ENCODE measurements around the gene TMEM169. TPM values are rescaled to one million over a fixed set of nuclear protein-coding genes. Genes with fewer than 3 reads are reported as not detected.

The TMEM169 gene
- total RNA-seq, 4 donors from 2014 or later, result 0.41 to 6.4 (median 1.9) TPM; not detected in 1

DNA sequence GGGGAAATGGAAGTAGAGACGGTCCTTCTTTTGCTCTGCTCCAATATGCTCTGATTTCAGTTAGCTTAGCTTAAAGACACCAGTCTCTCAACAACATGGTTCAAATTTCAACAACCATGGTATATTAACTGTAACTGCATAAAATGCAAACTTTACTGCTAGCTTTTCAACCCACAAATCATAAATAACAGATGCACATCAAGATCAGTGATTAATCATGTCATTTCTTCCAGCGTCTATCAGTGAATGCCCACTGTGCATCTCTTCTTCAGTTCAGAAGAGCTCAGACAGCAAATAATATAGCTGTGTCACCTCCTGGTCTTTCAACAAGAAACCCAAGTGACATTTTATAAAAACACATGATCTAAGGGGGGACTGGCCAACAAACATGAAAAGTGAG, 12.7 kb upstream of the TMEM169 start:
- intact Hi-C loops (cut with DNase I; ENCODE audit: low total_unique reads) (no loop called here), in situ Hi-C loops (cut with MboI; ENCODE audit: low pct_ligation_motif_present in 1 of 4, low pct_unique_long_range_greater_than_20kb in 1 of 4, low sequenced_read_pairs in 3 of 4) (no loop called here)
- H3K27ac ChIP-seq, result no peak overlapping the region
- no peaks in the 10 kb centered on the region for H3K4me1 ChIP-seq
- H3K36me3 ChIP-seq, result peaks cover 0 to 6% (median 0%) of the 10 kb centered on the region in 4 donors
- H3K27me3 ChIP-seq, result no peaks in the 10 kb centered on the region
- 89% methylated on average over 2 of the region's 2 CpGs for WGBS, 2 donors (ENCODE audit: low coverage in 1 of 2)
- H3K4me3 ChIP-seq, result no peak overlapping the region
- H3K9me3 ChIP-seq, result no peaks in the 10 kb centered on the region
- no peak for DNase-seq
- TF ChIP-seq EP300 (IDR thresholded peaks at IDR 0.05; ENCODE audit: low read depth) (no peak), POLR2AphosphoS5 (IDR thresholded peaks at IDR 0.05) (no peak), POLR2A (IDR thresholded peaks at IDR 0.05) (no peak)
- TF ChIP-seq, protein P1, sequence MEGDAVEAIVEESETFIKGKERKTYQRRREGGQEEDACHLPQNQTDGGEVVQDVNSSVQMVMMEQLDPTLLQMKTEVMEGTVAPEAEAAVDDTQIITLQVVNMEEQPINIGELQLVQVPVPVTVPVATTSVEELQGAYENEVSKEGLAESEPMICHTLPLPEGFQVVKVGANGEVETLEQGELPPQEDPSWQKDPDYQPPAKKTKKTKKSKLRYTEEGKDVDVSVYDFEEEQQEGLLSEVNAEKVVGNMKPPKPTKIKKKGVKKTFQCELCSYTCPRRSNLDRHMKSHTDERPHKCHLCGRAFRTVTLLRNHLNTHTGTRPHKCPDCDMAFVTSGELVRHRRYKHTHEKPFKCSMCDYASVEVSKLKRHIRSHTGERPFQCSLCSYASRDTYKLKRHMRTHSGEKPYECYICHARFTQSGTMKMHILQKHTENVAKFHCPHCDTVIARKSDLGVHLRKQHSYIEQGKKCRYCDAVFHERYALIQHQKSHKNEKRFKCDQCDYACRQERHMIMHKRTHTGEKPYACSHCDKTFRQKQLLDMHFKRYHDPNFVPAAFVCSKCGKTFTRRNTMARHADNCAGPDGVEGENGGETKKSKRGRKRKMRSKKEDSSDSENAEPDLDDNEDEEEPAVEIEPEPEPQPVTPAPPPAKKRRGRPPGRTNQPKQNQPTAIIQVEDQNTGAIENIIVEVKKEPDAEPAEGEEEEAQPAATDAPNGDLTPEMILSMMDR (IDR thresholded peaks at IDR 0.05), result no peak

DNA sequence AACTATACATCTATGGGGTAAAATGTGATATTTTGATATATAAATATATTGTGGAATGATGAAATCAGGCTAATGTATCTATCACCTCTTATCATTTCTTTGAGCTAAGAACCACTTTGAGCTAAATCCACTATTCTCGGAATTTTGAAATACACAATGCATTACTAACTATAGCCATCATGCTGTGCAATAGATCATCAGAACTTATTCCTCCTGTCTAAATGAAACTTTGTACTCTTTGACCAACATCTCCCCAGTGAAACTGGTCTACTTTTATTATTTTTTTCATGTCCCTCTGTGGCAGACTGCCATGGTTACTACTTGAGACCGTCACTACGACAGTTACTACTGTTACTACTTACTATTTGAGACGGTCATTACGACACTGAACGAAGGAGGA, 11.5 kb upstream of the TMEM169 start:
- 86 to 88% methylated on average over 6 of the region's 6 CpGs for WGBS, 2 donors (ENCODE audit: low coverage in 1 of 2)
- intact Hi-C loops (cut with DNase I; ENCODE audit: low total_unique reads), result no loop called here
- no peak overlapping the region for H3K27ac ChIP-seq

DNA sequence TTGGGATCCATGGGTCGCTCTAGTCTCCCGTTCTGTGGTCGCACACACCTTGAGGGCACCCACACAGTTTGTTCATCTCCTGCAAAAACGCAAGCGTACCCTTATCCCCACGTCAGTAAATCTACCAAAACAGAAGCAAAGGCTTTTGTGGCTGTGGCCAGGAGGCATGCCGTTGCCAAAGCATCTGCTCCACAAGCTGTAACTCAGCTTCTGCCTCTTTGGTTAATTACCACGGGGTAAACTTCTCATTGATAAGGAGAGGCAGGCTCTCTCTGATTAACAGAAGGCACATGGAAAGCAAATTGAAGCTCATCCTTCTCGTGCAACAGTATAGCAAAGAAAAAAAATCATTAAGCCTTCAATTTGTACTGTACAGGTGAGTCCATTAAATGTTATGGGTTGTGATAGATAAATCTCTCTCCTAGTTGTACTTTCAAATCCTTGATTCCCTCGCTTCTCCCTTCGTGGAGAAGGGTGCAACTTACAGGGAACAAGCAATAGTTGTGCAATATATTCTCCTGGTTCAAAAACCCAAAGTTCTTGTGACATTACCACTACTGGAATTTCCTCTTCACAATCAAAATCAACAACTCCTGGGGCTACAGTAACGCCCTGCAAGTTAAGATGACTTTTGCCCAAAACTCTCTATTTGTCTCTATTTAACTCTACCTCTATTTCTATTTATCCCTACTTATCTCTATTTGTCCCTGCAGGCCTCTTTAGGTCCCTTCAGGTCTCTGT, 10.4 kb upstream of the TMEM169 start:
- Histone ChIP-seq H3K4me3 (no peak overlapping the region), H3K27me3 (no peaks in the 10 kb centered on the region), H3K36me3 (no peaks in the 10 kb centered on the region), H3K27ac (no peak overlapping the region), H3K9me3 (no peaks in the 10 kb centered on the region), H3K4me1 (peaks cover 0 to 13% (median 5%) of the 10 kb centered on the region in 4 donors)
- TF ChIP-seq POLR2A (IDR thresholded peaks at IDR 0.05), result no peak
- TF ChIP-seq, protein P1 (IDR thresholded peaks at IDR 0.05), result no peak
- TF ChIP-seq EP300 (IDR thresholded peaks at IDR 0.05; ENCODE audit: low read depth), result no peak
- no peak for TF ChIP-seq POLR2AphosphoS5 (IDR thresholded peaks at IDR 0.05)
- DNase-seq, result no peak
- WGBS, 2 donors (ENCODE audit: low coverage in 1 of 2), result 83 to 86% methylated on average over 3 to 12 of the region's 12 CpGs
- in situ Hi-C loops (cut with MboI; ENCODE audit: low pct_ligation_motif_present in 1 of 4, low pct_unique_long_range_greater_than_20kb in 1 of 4, low sequenced_read_pairs in 3 of 4) (no loop called here), intact Hi-C loops (cut with DNase I; ENCODE audit: low total_unique reads) (no loop called here)

More for the DNA sequence above, 11.5 kb upstream of the TMEM169 start:
- H3K4me1 ChIP-seq, result peaks cover 0 to 3% (median under 1%) of the 10 kb centered on the region in 4 donors
- no peak overlapping the region for H3K4me3 ChIP-seq
- in situ Hi-C loops (cut with MboI; ENCODE audit: low pct_ligation_motif_present in 1 of 4, low pct_unique_long_range_greater_than_20kb in 1 of 4, low sequenced_read_pairs in 3 of 4), result no loop called here
- H3K27me3 ChIP-seq, result no peaks in the 10 kb centered on the region
- H3K9me3 ChIP-seq, result no peaks in the 10 kb centered on the region
- no peak for TF ChIP-seq POLR2AphosphoS5 (IDR thresholded peaks at IDR 0.05)
- TF ChIP-seq, protein P1 (IDR thresholded peaks at IDR 0.05), result no peak
- no peak for TF ChIP-seq POLR2A (IDR thresholded peaks at IDR 0.05)
- no peak for TF ChIP-seq EP300 (IDR thresholded peaks at IDR 0.05; ENCODE audit: low read depth)
- H3K36me3 ChIP-seq, result peaks cover 0 to 6% (median 0%) of the 10 kb centered on the region in 4 donors
- no peak for DNase-seq

DNA sequence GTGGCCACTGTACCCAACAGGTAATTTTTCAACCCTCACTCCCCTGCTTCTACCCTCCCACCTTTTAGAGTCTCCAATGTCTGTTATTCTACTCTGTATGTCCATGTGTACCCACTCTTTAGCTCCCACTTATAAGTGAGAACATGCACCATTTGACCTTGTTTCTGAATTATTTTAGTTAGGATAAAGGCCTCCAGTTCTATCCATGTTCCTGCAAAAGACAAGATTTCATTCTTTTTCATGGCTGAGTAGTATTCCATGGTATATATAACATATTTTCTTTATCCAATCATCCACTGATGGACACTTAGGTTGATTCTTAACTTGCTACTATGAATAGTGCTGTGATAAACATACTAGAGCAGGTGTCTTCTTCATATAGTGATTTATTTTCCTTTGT, 9.2 kb upstream of the TMEM169 start:
- in situ Hi-C loops (cut with MboI; ENCODE audit: low pct_ligation_motif_present in 1 of 4, low pct_unique_long_range_greater_than_20kb in 1 of 4, low sequenced_read_pairs in 3 of 4), result no loop called here
- Histone ChIP-seq H3K4me3 (no peak overlapping the region), H3K4me1 (peaks cover 0 to 13% (median 7%) of the 10 kb centered on the region in 4 donors), H3K27ac (no peak overlapping the region), H3K27me3 (no peaks in the 10 kb centered on the region), H3K36me3 (no peaks in the 10 kb centered on the region), H3K9me3 (no peaks in the 10 kb centered on the region)
- TF ChIP-seq POLR2A (IDR thresholded peaks at IDR 0.05), result no peak
- no peak for TF ChIP-seq POLR2AphosphoS5 (IDR thresholded peaks at IDR 0.05)
- TF ChIP-seq EP300 (IDR thresholded peaks at IDR 0.05; ENCODE audit: low read depth), result no peak
- TF ChIP-seq, protein P1 (IDR thresholded peaks at IDR 0.05), result no peak
- no peak for DNase-seq
- intact Hi-C loops (cut with DNase I; ENCODE audit: low total_unique reads), result no loop called here

Data from transverse colon (tissue), 4 donors.